Keratinocyte (primary cell): ENCODE results near the gene PGM1.

Experiments
- EZH2 ChIP-seq: IDR thresholded peaks from one replicate; pipeline ENCODE4 v1.6.1; 2012; ENCODE audit warnings: inconsistent platforms, mild to moderate bottlenecking, low read length, moderate library complexity
- TF ChIP-seq, protein P1 (sequence below), 3 experiments: IDR thresholded peaks in 1 of 3; conservative IDR thresholded peaks in 1 of 3; optimal IDR thresholded peaks in 1 of 3; 2 replicates in 2 of 3; 3 replicates in 1 of 3; pipeline versions ENCODE3 to v1.5.1; 2011; ENCODE audit warnings: low read length in 3 of 3, mild to moderate bottlenecking in 3 of 3, moderate library complexity in 2 of 3, control low read depth in 1 of 3, inconsistent platforms in 1 of 3; ENCODE audit not compliant: insufficient read depth in 2 of 3; ENCODE audit errors: extremely low read depth in 1 of 3

DNA sequence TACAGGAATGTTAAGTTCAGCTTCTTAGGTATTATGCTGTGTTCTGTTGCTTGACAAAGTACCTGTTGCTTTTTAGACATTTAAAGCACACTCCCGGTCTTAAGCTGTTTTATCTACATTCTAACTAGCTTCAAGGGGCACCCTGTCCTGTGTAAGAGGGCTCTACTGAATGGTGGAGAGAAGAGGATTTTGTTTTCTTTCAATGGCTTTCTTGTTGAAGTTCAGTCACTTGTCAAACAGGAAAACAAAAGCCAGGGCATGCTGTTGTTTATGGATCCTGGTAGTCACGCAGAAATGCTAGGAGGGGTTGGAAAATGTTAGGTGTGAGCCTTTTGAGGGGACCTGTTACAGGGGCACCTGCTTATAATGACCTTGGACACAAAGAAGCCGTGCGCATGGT, 30.7 kb downstream of the PGM1 start:
- no peak for TF ChIP-seq EZH2
- TF ChIP-seq, protein P1, sequence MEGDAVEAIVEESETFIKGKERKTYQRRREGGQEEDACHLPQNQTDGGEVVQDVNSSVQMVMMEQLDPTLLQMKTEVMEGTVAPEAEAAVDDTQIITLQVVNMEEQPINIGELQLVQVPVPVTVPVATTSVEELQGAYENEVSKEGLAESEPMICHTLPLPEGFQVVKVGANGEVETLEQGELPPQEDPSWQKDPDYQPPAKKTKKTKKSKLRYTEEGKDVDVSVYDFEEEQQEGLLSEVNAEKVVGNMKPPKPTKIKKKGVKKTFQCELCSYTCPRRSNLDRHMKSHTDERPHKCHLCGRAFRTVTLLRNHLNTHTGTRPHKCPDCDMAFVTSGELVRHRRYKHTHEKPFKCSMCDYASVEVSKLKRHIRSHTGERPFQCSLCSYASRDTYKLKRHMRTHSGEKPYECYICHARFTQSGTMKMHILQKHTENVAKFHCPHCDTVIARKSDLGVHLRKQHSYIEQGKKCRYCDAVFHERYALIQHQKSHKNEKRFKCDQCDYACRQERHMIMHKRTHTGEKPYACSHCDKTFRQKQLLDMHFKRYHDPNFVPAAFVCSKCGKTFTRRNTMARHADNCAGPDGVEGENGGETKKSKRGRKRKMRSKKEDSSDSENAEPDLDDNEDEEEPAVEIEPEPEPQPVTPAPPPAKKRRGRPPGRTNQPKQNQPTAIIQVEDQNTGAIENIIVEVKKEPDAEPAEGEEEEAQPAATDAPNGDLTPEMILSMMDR (optimal IDR thresholded peaks at IDR 0.05 in 1 of 3, IDR thresholded peaks at IDR 0.05 in 1 of 3, conservative IDR thresholded peaks at IDR 0.05 in 1 of 3; ENCODE audit: extremely low read depth in 1 of 3, insufficient read depth in 2 of 3, low read length in 3 of 3), result no peak
